DND-41 (cell line): Measurements from ENCODE around the gene CRLF2.

Experiments used
- ATAC-seq: fragments of 200-7000 bp; cut with Tn5 transposase; 3 replicates; pipeline ENCODE4 v1.9.1; 2021; ENCODE audit warnings: low read depth; ENCODE audit not compliant: insufficient read depth
- DNase-seq: peaks from one replicate; pipeline ENCODE4 v3.0.0-alpha.2; 2020
- H2AFZ ChIP-seq: 2 replicates; pipeline ENCODE4 v1.6.0; 2012; ENCODE audit warnings: low read depth, low read length
- H3K27ac ChIP-seq: 2 replicates; pipeline ENCODE4 v1.5.1; 2012; ENCODE audit warnings: low read length, inconsistent platforms
- H3K27me3 ChIP-seq: fragments of 200-600 bp; sonication (generic); 2 replicates; pipeline ENCODE4 v1.6.0; 2012; ENCODE audit warnings: low read length, mild to moderate bottlenecking, inconsistent platforms; ENCODE audit not compliant: insufficient read depth, poor library complexity
- H3K36me3 ChIP-seq: 2 replicates; pipeline ENCODE4 v1.5.1; 2012; ENCODE audit warnings: low read length, inconsistent platforms; ENCODE audit not compliant: insufficient read depth
- H3K4me1 ChIP-seq: 2 replicates; pipeline ENCODE4 v1.5.1; 2012; ENCODE audit warnings: mild to moderate bottlenecking, low read length; ENCODE audit not compliant: insufficient read depth
- H3K4me2 ChIP-seq: 2 replicates; pipeline ENCODE4 v1.6.0; 2012; ENCODE audit warnings: mild to moderate bottlenecking, moderate library complexity, low read length, inconsistent platforms; ENCODE audit not compliant: insufficient read depth
- H3K4me3 ChIP-seq, 2 experiments: fragments of 200-600 bp in 1 of 2; shearing (Covaris generic) in 1 of 2; 2 replicates each; pipeline ENCODE4 v1.5.1; 2012 to 2016; ENCODE audit warnings: inconsistent platforms in 2 of 2, low read length in 2 of 2, mild to moderate bottlenecking in 2 of 2, low read depth in 1 of 2, moderate library complexity in 1 of 2
- H3K79me2 ChIP-seq: 2 replicates; pipeline ENCODE4 v1.6.0; 2012; ENCODE audit warnings: low read length, inconsistent platforms; ENCODE audit not compliant: insufficient read depth
- H3K9ac ChIP-seq: 2 replicates; pipeline ENCODE4 v1.6.0; 2012; ENCODE audit warnings: low read depth, mild to moderate bottlenecking, inconsistent platforms, low read length, moderate library complexity
- H3K9me3 ChIP-seq: 2 replicates; pipeline ENCODE4 v1.5.1; 2012; ENCODE audit warnings: low read length, moderate library complexity, mild to moderate bottlenecking, inconsistent platforms; ENCODE audit not compliant: insufficient read depth, severe bottlenecking
- H4K20me1 ChIP-seq: 2 replicates; pipeline ENCODE4 v1.6.0; 2012; ENCODE audit warnings: low read length; ENCODE audit not compliant: insufficient read depth
- EZH2 ChIP-seq: IDR thresholded peaks from 3 replicates; pipeline ENCODE4 v1.6.1; 2012; ENCODE audit warnings: borderline replicate concordance, low read depth, mild to moderate bottlenecking, moderate library complexity, low read length, inconsistent platforms; ENCODE audit not compliant: severe bottlenecking
- TF ChIP-seq, protein P1 (sequence below): IDR thresholded peaks from 2 replicates; pipeline ENCODE4 v1.5.1; 2012; ENCODE audit warnings: borderline replicate concordance, low read length, moderate library complexity, mild to moderate bottlenecking; ENCODE audit not compliant: poor library complexity, severe bottlenecking; ENCODE audit errors: extremely low read depth

CRLF2 gene

GRCh38 chrX:1210844-1211243, 1.6 kb downstream of the CRLF2 start:
- ATAC-seq (no peak), DNase-seq (no peak)
- Histone ChIP-seq H3K36me3 (no peaks in the 10 kb centered on the region), H2AFZ (no peak overlapping the region), H4K20me1 (no peaks in the 10 kb centered on the region), H3K79me2 (no peaks in the 10 kb centered on the region), H3K9ac (no peak overlapping the region), H3K4me2 (no peak overlapping the region), H3K9me3 (no peaks in the 10 kb centered on the region), H3K27ac (no peak overlapping the region), H3K27me3 (peaks cover 5% of the 10 kb centered on the region), H3K4me1 (peaks cover 8% of the 10 kb centered on the region), H3K4me3 (no peak overlapping the region)
- TF ChIP-seq, protein P1, sequence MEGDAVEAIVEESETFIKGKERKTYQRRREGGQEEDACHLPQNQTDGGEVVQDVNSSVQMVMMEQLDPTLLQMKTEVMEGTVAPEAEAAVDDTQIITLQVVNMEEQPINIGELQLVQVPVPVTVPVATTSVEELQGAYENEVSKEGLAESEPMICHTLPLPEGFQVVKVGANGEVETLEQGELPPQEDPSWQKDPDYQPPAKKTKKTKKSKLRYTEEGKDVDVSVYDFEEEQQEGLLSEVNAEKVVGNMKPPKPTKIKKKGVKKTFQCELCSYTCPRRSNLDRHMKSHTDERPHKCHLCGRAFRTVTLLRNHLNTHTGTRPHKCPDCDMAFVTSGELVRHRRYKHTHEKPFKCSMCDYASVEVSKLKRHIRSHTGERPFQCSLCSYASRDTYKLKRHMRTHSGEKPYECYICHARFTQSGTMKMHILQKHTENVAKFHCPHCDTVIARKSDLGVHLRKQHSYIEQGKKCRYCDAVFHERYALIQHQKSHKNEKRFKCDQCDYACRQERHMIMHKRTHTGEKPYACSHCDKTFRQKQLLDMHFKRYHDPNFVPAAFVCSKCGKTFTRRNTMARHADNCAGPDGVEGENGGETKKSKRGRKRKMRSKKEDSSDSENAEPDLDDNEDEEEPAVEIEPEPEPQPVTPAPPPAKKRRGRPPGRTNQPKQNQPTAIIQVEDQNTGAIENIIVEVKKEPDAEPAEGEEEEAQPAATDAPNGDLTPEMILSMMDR: no peak
- no peak for TF ChIP-seq EZH2

- H3K36me3 ChIP-seq: no peaks in the 10 kb centered on the region
Measured at GRCh38 chrX:1207496-1208025, 4.9 kb downstream of the CRLF2 start.

DNA sequence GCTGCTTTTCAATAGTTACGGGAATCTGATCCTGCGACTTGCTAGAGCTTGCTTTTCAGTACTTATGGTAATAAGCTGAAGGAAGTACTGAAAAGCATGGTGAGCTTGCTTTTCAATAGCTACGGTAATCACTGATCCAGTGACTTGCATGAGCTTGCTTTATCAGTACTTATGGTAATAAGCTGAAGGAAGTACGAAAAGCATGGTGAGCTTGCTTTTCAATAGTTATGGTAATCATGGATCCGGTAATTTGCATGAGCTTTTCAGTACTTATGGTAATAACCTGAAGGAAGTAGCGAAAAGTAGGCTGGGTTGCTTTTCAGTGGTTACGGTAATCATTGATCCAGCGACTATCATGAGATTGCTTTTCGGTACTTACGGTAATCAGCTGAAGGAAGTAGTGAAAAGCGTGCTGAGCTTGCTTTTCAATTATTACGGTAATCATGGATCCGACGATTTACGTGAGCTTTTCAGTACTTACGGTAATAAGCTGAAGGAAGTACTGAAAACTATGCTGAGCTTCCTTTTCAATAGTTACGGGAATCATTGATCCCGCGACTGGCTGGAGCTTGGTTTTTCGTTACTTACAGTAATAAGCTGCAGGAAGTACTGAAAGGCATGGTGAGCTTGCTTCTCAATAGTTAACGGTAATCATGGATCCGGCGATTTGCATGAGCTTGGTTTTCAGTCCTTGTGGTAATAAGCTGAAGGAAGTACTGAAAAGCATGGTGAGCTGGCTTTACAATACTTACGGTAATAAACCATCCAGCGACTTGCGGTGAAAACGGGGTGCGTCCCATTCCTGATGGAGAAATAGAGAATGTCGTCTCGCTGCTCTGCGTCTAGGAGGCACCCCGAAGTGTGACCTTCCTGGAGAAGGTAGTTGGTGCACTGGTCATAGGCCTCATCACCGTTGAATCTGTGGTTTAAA, 6.5 kb downstream of the CRLF2 start:
- H3K79me2 ChIP-seq: no peaks in the 10 kb centered on the region
- DNase-seq: no peak
- no peaks in the 10 kb centered on the region for H3K9me3 ChIP-seq
- no peak overlapping the region for H3K9ac ChIP-seq
- no peak for TF ChIP-seq EZH2
- TF ChIP-seq, protein P1: no peak
- no peaks in the 10 kb centered on the region for H3K4me1 ChIP-seq
- ATAC-seq: no peak
- H3K36me3 ChIP-seq: no peaks in the 10 kb centered on the region
- no peak overlapping the region for H3K4me2 ChIP-seq
- no peak overlapping the region for H3K4me3 ChIP-seq
- no peaks in the 10 kb centered on the region for H4K20me1 ChIP-seq
- no peak overlapping the region for H2AFZ ChIP-seq
- no peaks in the 10 kb centered on the region for H3K27me3 ChIP-seq
- no peak overlapping the region for H3K27ac ChIP-seq

More at GRCh38 chrX:1207496-1208025, 4.9 kb downstream of the CRLF2 start:
- no peaks in the 10 kb centered on the region for H3K27me3 ChIP-seq
- TF ChIP-seq, protein P1: no peak
- no peak for TF ChIP-seq EZH2
- ATAC-seq (no peak), DNase-seq (no peak)
- no peak overlapping the region for H3K9ac ChIP-seq
- no peaks in the 10 kb centered on the region for H3K9me3 ChIP-seq
- no peak overlapping the region for H3K4me2 ChIP-seq
- no peak overlapping the region for H3K27ac ChIP-seq
- H4K20me1 ChIP-seq: no peaks in the 10 kb centered on the region
- H3K4me3 ChIP-seq: no peak overlapping the region
- no peaks in the 10 kb centered on the region for H3K79me2 ChIP-seq
- peaks cover 3% of the 10 kb centered on the region for H3K4me1 ChIP-seq
- no peak overlapping the region for H2AFZ ChIP-seq
